B cell (primary cell): ENCODE data around the gene TMED10.

Experiments used
- EZH2 ChIP-seq: IDR thresholded peaks from 2 replicates; pipeline ENCODE4 v1.6.1; 2012; ENCODE audit warnings: borderline replicate concordance, low read depth, mild to moderate bottlenecking, moderate library complexity, low read length; ENCODE audit not compliant: insufficient read depth, poor library complexity, severe bottlenecking
- TF ChIP-seq, protein P1 (sequence below): fragments of 200-600 bp; IDR thresholded peaks from one replicate; pipeline ENCODE4 v1.8.0; 2022; ENCODE audit warnings: antibody characterized with exemption, mild to moderate bottlenecking

DNA sequence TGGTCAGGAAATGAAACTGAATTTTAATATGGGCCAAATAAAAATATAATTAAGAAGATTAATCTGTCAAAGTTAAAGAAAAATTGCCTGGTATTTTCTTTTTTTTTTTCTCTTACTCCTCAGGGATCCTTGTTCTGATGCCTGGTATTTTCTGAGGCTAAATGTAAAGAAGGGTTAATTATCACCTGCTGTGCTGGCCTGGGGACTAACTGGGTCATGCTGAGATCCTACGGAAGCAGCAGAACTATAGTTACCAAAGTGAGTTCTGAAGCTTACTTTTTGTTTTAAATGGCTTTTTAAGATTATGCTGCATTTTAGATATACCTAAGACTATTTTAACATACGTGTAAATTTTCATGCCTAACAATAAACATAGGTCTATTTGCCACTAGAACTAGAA is 83.7 kb downstream of the TMED10 start:
- TF ChIP-seq, protein P1, sequence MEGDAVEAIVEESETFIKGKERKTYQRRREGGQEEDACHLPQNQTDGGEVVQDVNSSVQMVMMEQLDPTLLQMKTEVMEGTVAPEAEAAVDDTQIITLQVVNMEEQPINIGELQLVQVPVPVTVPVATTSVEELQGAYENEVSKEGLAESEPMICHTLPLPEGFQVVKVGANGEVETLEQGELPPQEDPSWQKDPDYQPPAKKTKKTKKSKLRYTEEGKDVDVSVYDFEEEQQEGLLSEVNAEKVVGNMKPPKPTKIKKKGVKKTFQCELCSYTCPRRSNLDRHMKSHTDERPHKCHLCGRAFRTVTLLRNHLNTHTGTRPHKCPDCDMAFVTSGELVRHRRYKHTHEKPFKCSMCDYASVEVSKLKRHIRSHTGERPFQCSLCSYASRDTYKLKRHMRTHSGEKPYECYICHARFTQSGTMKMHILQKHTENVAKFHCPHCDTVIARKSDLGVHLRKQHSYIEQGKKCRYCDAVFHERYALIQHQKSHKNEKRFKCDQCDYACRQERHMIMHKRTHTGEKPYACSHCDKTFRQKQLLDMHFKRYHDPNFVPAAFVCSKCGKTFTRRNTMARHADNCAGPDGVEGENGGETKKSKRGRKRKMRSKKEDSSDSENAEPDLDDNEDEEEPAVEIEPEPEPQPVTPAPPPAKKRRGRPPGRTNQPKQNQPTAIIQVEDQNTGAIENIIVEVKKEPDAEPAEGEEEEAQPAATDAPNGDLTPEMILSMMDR, result no peak
- no peak for TF ChIP-seq EZH2
